T-helper 2 cell (primary cell): ENCODE results near the gene COX19.
"Not testable (repeated sequence)": the region's sequence is repeated elsewhere in the genome, so short reads cannot be mapped to it uniquely, and the experiment has no call there.

Experiments used
- DNase-seq, 5 experiments: peaks; one replicate each; pipeline versions ENCODE4 v3.0.0 to v3.0.0-alpha.2; 2012 to 2022

The COX19 gene

GRCh38 chr7:1010226-1010625 lies 34.9 kb upstream of the COX19 start:
- no peak for DNase-seq

- DNase-seq = no peak
Measured at GRCh38 chr7:1009747-1010146, 34.4 kb upstream of the COX19 start.

- DNase-seq = no peak
Measured at GRCh38 chr7:1008733-1009363, 33.5 kb upstream of the COX19 start.

GRCh38 chr7:1007901-1008300 lies 32.6 kb upstream of the COX19 start:
- no peak for DNase-seq

GRCh38 chr7:1005303-1005702 lies 30.0 kb upstream of the COX19 start:
- no peak for DNase-seq

GRCh38 chr7:1004018-1004852 lies 28.9 kb upstream of the COX19 start:
- no peak for DNase-seq

- not testable (repeated sequence) for DNase-seq
Measured at GRCh38 chr7:1002445-1002844, 27.1 kb upstream of the COX19 start.

- DNase-seq = not testable (repeated sequence)
Measured at GRCh38 chr7:1002026-1002425, 26.7 kb upstream of the COX19 start.

- not testable (repeated sequence) for DNase-seq
Measured at GRCh38 chr7:1001069-1001770, 25.9 kb upstream of the COX19 start.

GRCh38 chr7:999941-1000935 lies 24.9 kb upstream of the COX19 start:
- no peak for DNase-seq

- no peak for DNase-seq
Measured at GRCh38 chr7:999149-999879, 24.0 kb upstream of the COX19 start.

- DNase-seq = no peak
Measured at GRCh38 chr7:997404-998395, 22.4 kb upstream of the COX19 start.

GRCh38 chr7:996079-996872 lies 20.9 kb upstream of the COX19 start:
- no peak for DNase-seq

- DNase-seq = no peak
Measured at GRCh38 chr7:995571-995970, 20.2 kb upstream of the COX19 start.

GRCh38 chr7:994592-995308 lies 19.4 kb upstream of the COX19 start:
- DNase-seq = no peak

- DNase-seq = peak; percentile 81 to 93 (median 91)
Measured at GRCh38 chr7:992709-993607, 17.6 kb upstream of the COX19 start.
